Neural cell (in vitro differentiated cells): Measurements from ENCODE around the gene ADRM1.

Experiments used
- CTCF ChIP-seq: fragments of 450-650 bp; IDR thresholded peaks from 2 replicates; pipeline ENCODE4 v1.5.1; 2014; ENCODE audit warnings: antibody characterized with exemption, mild to moderate bottlenecking, moderate library complexity; ENCODE audit not compliant: poor library complexity, severe bottlenecking
- EP300 ChIP-seq: fragments of 450-650 bp; conservative IDR thresholded peaks from 2 replicates; pipeline ENCODE4 v1.6.1; 2014; ENCODE audit warnings: antibody characterized with exemption, mild to moderate bottlenecking, moderate library complexity; ENCODE audit not compliant: poor library complexity, severe bottlenecking
- EZH2 ChIP-seq: fragments of 200-600, 300-800 bp; shearing (Covaris generic), sonication (generic); IDR thresholded peaks from 2 replicates; pipeline ENCODE4 v1.6.1; 2014; ENCODE audit warnings: antibody characterized with exemption, low read length, borderline replicate concordance, mild to moderate bottlenecking; ENCODE audit not compliant: insufficient read depth, poor library complexity, severe bottlenecking
- MXI1 ChIP-seq: fragments of 450-650 bp; conservative IDR thresholded peaks from 2 replicates; pipeline ENCODE4 v1.6.1; 2014; ENCODE audit warnings: antibody characterized with exemption, mild to moderate bottlenecking; ENCODE audit not compliant: poor library complexity, severe bottlenecking
- POLR2AphosphoS5 ChIP-seq: IDR thresholded peaks from 2 replicates; pipeline ENCODE4 v1.6.1; 2012
- RAD21 ChIP-seq: fragments of 450-650 bp; conservative IDR thresholded peaks from 2 replicates; pipeline ENCODE4 v1.6.1; 2014; ENCODE audit warnings: antibody characterized with exemption, mild to moderate bottlenecking, moderate library complexity
- REST ChIP-seq: IDR thresholded peaks from 2 replicates; pipeline ENCODE4 v1.6.1; 2012; ENCODE audit warnings: borderline replicate concordance
- SMC3 ChIP-seq: fragments of 450-650 bp; conservative IDR thresholded peaks from 2 replicates; pipeline ENCODE4 v1.6.1; 2014; ENCODE audit warnings: antibody characterized with exemption, mild to moderate bottlenecking, moderate library complexity; ENCODE audit not compliant: poor library complexity
- TAF1 ChIP-seq: IDR thresholded peaks from 2 replicates; pipeline ENCODE4 v1.6.1; 2012; ENCODE audit warnings: low read depth

- TF ChIP-seq CTCF (no peak), MXI1 (no peak), RAD21 (no peak), EZH2 (no peak), EP300 (no peak), REST (no peak), TAF1 (no peak), SMC3 (no peak), POLR2AphosphoS5 (no peak)
Measured at GRCh38 chr20:62266851-62267250, 35.9 kb upstream of the ADRM1 start.
